Pericardium fibroblast (primary cell): ENCODE results near the gene KRT24. TPM values are rescaled to one million over a fixed set of nuclear protein-coding genes. Genes with fewer than 3 reads are reported as not detected.

Experiments used
- total RNA-seq: library from RNA; depleted of rRNA; stranded (reverse); fragments of >200 nt; gene quantifications from 2 replicates; pipeline ENCODE4 v1.2.3, GENCODE V29; 2015

Gene KRT24
- total RNA-seq = not detected in 2 replicates

GRCh38 chr17:40703652-40704051 lies at the start of gene KRT24:
TSS of gene KRT24 (minus strand) at chr17:40703752. CDS start at chr17:40703693, 59 bp downstream.

GRCh38 chr17:40664582-40665333 lies 38.8 kb downstream of the KRT24 start, which contains the start of gene KRT222:
TSS of gene KRT222 (minus strand) at chr17:40665177. CDS start at chr17:40665099, 78 bp downstream.

Other genes with a start within 250 kb of the KRT24 start
- gene TNS4, start 202.1 kb downstream of the KRT24 start, total RNA-seq = 7.5 TPM in 1 of 2 replicates, not detected in the other
- not detected in 2 replicates for gene CCR7, start 138.3 kb downstream of the KRT24 start, total RNA-seq
- gene SMARCE1, start 55.9 kb downstream of the KRT24 start, total RNA-seq = 59.0 and 85.1 TPM in 2 replicates
- not detected in 2 replicates for gene KRT222, start 38.6 kb downstream of the KRT24 start, total RNA-seq
- gene KRT25, start 51.6 kb upstream of the KRT24 start, total RNA-seq = not detected in 2 replicates
- not detected in 2 replicates for gene KRT26, start 68.4 kb upstream of the KRT24 start, total RNA-seq
- gene KRT27, start 78.8 kb upstream of the KRT24 start, total RNA-seq = not detected in 2 replicates
- gene KRT28, start 96.2 kb upstream of the KRT24 start, total RNA-seq = not detected in 2 replicates
- 18.0 and 18.8 TPM in 2 replicates for gene KRT10, start 118.9 kb upstream of the KRT24 start, total RNA-seq
- not detected in 2 replicates for gene KRT12, start 163.5 kb upstream of the KRT24 start, total RNA-seq
- not detected in 2 replicates for gene KRT20, start 181.5 kb upstream of the KRT24 start, total RNA-seq
- gene KRT23, start 233.9 kb upstream of the KRT24 start, total RNA-seq = not detected in 2 replicates